Adrenal gland (tissue), 12 donors: ENCODE data around the gene FGD3. TPM values are rescaled to one million over a fixed set of nuclear protein-coding genes. Genes with fewer than 3 reads are reported as not detected.

Experiments used
- DNase-seq, 7 donors: peaks; one replicate each; pipeline ENCODE4 v3.0.0-alpha.2; 2019 to 2020
- H3K27ac ChIP-seq, 5 donors: fragments of 200-600 bp; sonication (generic) in 4 of 5; 1 replicate in 3 of 5; 2 replicates in 2 of 5; pipeline versions ENCODE4 v1.5.1 to v1.8.0; 2016 to 2020; ENCODE audit warnings: mild to moderate bottlenecking in 1 of 5
- H3K27me3 ChIP-seq: fragments of 200-600 bp; 2 replicates; pipeline ENCODE4 v1.8.0; 2021
- H3K36me3 ChIP-seq, 2 donors: fragments of 200-600 bp; replicated peaks in 1 of 2; 1 replicate in 1 of 2; 2 replicates in 1 of 2; pipeline versions ENCODE4 v1.5.1 to v1.8.0; 2018 to 2022
- H3K4me1 ChIP-seq, 2 donors: fragments of 200-600 bp; replicated peaks in 1 of 2; 1 replicate in 1 of 2; 2 replicates in 1 of 2; pipeline versions ENCODE4 v1.5.1 to v1.8.0; 2018 to 2021
- H3K4me3 ChIP-seq, 4 donors: fragments of 200-600 bp; sonication (generic) in 3 of 4; one replicate each; pipeline ENCODE4 v1.5.1; 2016 to 2018
- H3K9me3 ChIP-seq, 3 donors: fragments of 200-600 bp; sonication (generic) in 1 of 3; replicated peaks in 1 of 3; 1 replicate in 2 of 3; 2 replicates in 1 of 3; pipeline versions ENCODE4 v1.5.1 to v1.8.0; 2016 to 2021
- CTCF ChIP-seq, 6 experiments: fragments of 450-650 bp in 4 of 6; fragments of 200-600 bp in 2 of 6; sonication (generic) in 1 of 6; IDR thresholded peaks; 1 replicate in 5 of 6; 2 replicates in 1 of 6; pipeline versions ENCODE4 v1.5.1 to v1.8.0; 2016 to 2021; ENCODE audit warnings: antibody characterized with exemption in 6 of 6, mild to moderate bottlenecking in 2 of 6, moderate library complexity in 1 of 6
- POLR2A ChIP-seq, 2 donors: fragments of 450-650 bp; IDR thresholded peaks; one replicate each; pipeline ENCODE4 v1.6.1; 2017; ENCODE audit warnings: antibody characterized with exemption in 2 of 2, mild to moderate bottlenecking in 2 of 2, moderate library complexity in 1 of 2
- WGBS, 4 donors: extraction: QIAGEN DNeasy Blood & Tissue Kit in 2 of 4; methylation state at CpG; one replicate each; pipeline versions ENCODE4 v1.1.5 to v1.1.7; 2013 to 2017; 5-methylcytosine and 5-hydroxymethylcytosine counted together
- intact Hi-C, 2 donors: fragments of 100-400 bp; cut with DNase I; formaldehyde crosslinking; loops; one replicate each; pipeline versions ENCODE4 v1.14.1 to v1.15.0; 2022 to 2023
- polyA plus RNA-seq, 3 donors: library from polyadenylated mRNA; stranded (reverse); fragments of 200-250 nt in 2 of 3; fragments of 350-450 nt in 1 of 3; fragmentation: Illumina TruSeq in 1 of 3; extraction: RNeasy Lipid Tissue Mini Kit (QIAGEN cat#74804) in 1 of 3; gene quantifications; one replicate each; pipeline ENCODE4 v1.2.3, GENCODE V29; 2013 to 2014
- total RNA-seq, 9 donors: library from RNA; depleted of rRNA in 4 of 9; stranded (reverse); fragments of >200 nt in 4 of 9; fragments of 120-200 nt in 1 of 9; fragmentation: NEBNext Ultra II Directional in 1 of 9; extraction: Animal tissue kit (Norgen Biotek cat#: 25700) in 1 of 9; gene quantifications; one replicate each; pipeline versions ENCODE4 v1.1.0 to v1.2.4, GENCODE V29; 2013 to 2023
- donor health status: healthy with polysubstance abuse.
- donor health status: Bipolar disorder and iron deficiency.
- donor health status: DM: yes; HTN: yes; CAD: no.
- donor health status: DM: no; HTN: no; CAD: no.
- donor health status: DM: no; HTN: no; CAD: no.
- donor health status: DM: yes; HTN: yes; CAD: no.

FGD3 gene
- total and polyA plus RNA-seq, 12 donors, result 0.89 to 7.6 (median 5.6) TPM

GRCh38 chr9:92917176-92917800 lies 30.0 kb upstream of the FGD3 start:
- H3K9me3 ChIP-seq, result no peaks in the 10 kb centered on the region
- no peak overlapping the region for H3K4me3 ChIP-seq
- H3K27ac ChIP-seq, result no peak overlapping the region
- 41 to 49% (median 43%) methylated on average over 2 of the region's 2 CpGs for WGBS, 4 donors
- peak in 3 of 7 donors; percentile 20 to 42 (median 34) for DNase-seq
- H3K36me3 ChIP-seq, result no peaks in the 10 kb centered on the region
- intact Hi-C loops, result no loop called here
- TF ChIP-seq CTCF (IDR thresholded peaks at IDR 0.05) (no peak), POLR2A (IDR thresholded peaks at IDR 0.05) (no peak)
- H3K4me1 ChIP-seq, result no peaks in the 10 kb centered on the region
- H3K27me3 ChIP-seq, result no peaks in the 10 kb centered on the region

GRCh38 chr9:92920437-92920836 lies 26.9 kb upstream of the FGD3 start:
- intact Hi-C loops, result no loop called here
- Histone ChIP-seq H3K27ac (no peak overlapping the region), H3K9me3 (no peaks in the 10 kb centered on the region), H3K27me3 (no peaks in the 10 kb centered on the region), H3K36me3 (no peaks in the 10 kb centered on the region), H3K4me3 (no peak overlapping the region), H3K4me1 (no peaks in the 10 kb centered on the region)
- TF ChIP-seq POLR2A (IDR thresholded peaks at IDR 0.05) (no peak), CTCF (IDR thresholded peaks at IDR 0.05) (no peak)
- 86 to 100% (median 100%) methylated on average over 1 of the region's 1 CpG for WGBS, 4 donors
- no peak for DNase-seq

GRCh38 chr9:92931606-92932005 lies 15.7 kb upstream of the FGD3 start:
- no peak overlapping the region for H3K4me3 ChIP-seq
- no peaks in the 10 kb centered on the region for H3K9me3 ChIP-seq
- H3K4me1 ChIP-seq, result no peaks in the 10 kb centered on the region
- DNase-seq, result no peak
- intact Hi-C loops, result no loop called here
- no peaks in the 10 kb centered on the region for H3K27me3 ChIP-seq
- 60 to 75% (median 69%) methylated on average over 3 of the region's 3 CpGs for WGBS, 4 donors
- no peaks in the 10 kb centered on the region for H3K36me3 ChIP-seq
- TF ChIP-seq POLR2A (IDR thresholded peaks at IDR 0.05), result no peak
- TF ChIP-seq CTCF (IDR thresholded peaks at IDR 0.05), result no peak
- H3K27ac ChIP-seq, result no peak overlapping the region

- Histone ChIP-seq H3K4me1 (no peaks in the 10 kb centered on the region), H3K9me3 (no peaks in the 10 kb centered on the region), H3K27ac (no peak overlapping the region), H3K4me3 (no peak overlapping the region), H3K36me3 (no peaks in the 10 kb centered on the region), H3K27me3 (no peaks in the 10 kb centered on the region)
- WGBS, 4 donors, result 59 to 95% (median 77%) methylated on average over 1 of the region's 1 CpG
- intact Hi-C loops, result no loop called here
- no peak for DNase-seq
- TF ChIP-seq POLR2A (IDR thresholded peaks at IDR 0.05) (no peak), CTCF (IDR thresholded peaks at IDR 0.05) (no peak)
Observed at GRCh38 chr9:92934321-92934720, 13.0 kb upstream of the FGD3 start.
